ENCODE measurements around the gene AUP1.
A peak's percentile ranks its signal among the peaks of the same experiment; 100 is the strongest.

Gene AUP1

GRCh38 chr2:74529357-74530238 is at the start of gene AUP1, which contains the start of gene HTRA2:
TSS of gene AUP1 (minus strand) at chr2:74529706. CDS start at chr2:74529629, 77 bp downstream.
TSS of gene HTRA2 (plus strand) at chr2:74529933. CDS start at chr2:74530007, 74 bp downstream.
- TF ChIP-seq CTCF (conservative IDR thresholded peaks at IDR 0.05; ENCODE audit: low read depth, low read length): no peak
- peak; percentile 97 for DNase-seq (ENCODE audit: low read depth)
- peak within 1 kb of the TSS; percentile 96 for H3K4me3 ChIP-seq (ENCODE audit: low read length)

- H3K4me3 ChIP-seq (ENCODE audit: low read length): no peak overlapping the region
- no peak for TF ChIP-seq CTCF (conservative IDR thresholded peaks at IDR 0.05; ENCODE audit: low read depth, low read length)
- DNase-seq (ENCODE audit: low read depth): no peak
Measured at GRCh38 chr2:74578408-74578807, 48.9 kb upstream of the AUP1 start.

- no peak for TF ChIP-seq CTCF (conservative IDR thresholded peaks at IDR 0.05; ENCODE audit: low read depth, low read length)
- no peak overlapping the region for H3K4me3 ChIP-seq (ENCODE audit: low read length)
- DNase-seq (ENCODE audit: low read depth): no peak
Measured at GRCh38 chr2:74577448-74577847, 47.9 kb upstream of the AUP1 start.

GRCh38 chr2:74576863-74577229 is 47.3 kb upstream of the AUP1 start:
- DNase-seq (ENCODE audit: low read depth): no peak
- no peak overlapping the region for H3K4me3 ChIP-seq (ENCODE audit: low read length)
- no peak for TF ChIP-seq CTCF (conservative IDR thresholded peaks at IDR 0.05; ENCODE audit: low read depth, low read length)

GRCh38 chr2:74576211-74576862 is 46.8 kb upstream of the AUP1 start:
- no peak for DNase-seq (ENCODE audit: low read depth)
- no peak for TF ChIP-seq CTCF (conservative IDR thresholded peaks at IDR 0.05; ENCODE audit: low read depth, low read length)
- no peak overlapping the region for H3K4me3 ChIP-seq (ENCODE audit: low read length)

- no peak overlapping the region for H3K4me3 ChIP-seq (ENCODE audit: low read length)
- TF ChIP-seq CTCF (conservative IDR thresholded peaks at IDR 0.05; ENCODE audit: low read depth, low read length): no peak
- no peak for DNase-seq (ENCODE audit: low read depth)
Measured at GRCh38 chr2:74575320-74575719, 45.8 kb upstream of the AUP1 start.
